GM18873 (cell line): Measurements from ENCODE around the gene SMAGP.
A peak's percentile ranks its signal among the peaks of the same experiment; 100 is the strongest.
"Not testable (repeated sequence)": the region's sequence is repeated elsewhere in the genome, so short reads cannot be mapped to it uniquely, and the experiment has no call there.

Experiments
- ATAC-seq: cut with Tn5 transposase; IDR thresholded peaks from one replicate; pipeline ENCODE4 v1.9.1; 2021; ENCODE audit warnings: mild to moderate bottlenecking, moderate library complexity, moderate number of reproducible peaks; ENCODE audit not compliant: unreplicated experiment, low FRiP score

The SMAGP gene

DNA sequence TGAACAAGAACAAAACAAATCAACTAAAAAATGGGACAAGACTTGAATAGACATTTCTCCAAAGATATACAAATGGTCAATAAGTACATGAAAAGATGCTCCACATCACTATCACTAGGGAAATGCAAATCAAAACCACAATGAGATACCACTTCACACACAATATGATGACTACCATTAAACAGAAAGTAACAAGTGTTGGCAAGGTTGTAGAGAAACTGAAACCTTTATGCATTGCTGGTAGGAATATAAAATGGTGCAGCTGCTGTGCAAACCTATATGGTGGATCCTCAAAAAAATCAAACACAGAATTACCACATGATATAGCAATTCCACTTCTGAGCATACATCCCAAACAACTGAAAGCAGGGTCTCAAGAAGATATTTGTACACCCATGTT lies 5.2 kb downstream of the SMAGP start:
- peak; percentile 51 for ATAC-seq

DNA sequence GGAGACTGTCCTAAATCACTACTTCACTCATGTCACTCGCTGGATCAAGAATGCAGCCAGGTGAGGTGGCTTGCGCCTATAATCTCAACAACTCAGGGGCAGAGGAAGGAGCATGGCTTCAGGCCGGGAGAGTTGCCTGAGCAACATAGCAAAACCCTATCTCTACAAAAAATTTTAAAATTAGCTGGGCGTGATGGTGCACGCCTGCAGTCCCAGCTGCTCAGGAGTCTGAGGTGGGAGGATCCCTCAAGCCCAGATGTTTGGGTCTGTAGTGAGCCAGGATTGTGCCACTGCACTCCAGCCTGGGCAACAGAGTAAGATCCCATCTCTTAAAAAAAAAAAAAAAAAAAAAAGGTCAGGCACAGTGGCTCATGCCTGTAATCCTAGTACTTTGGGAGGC lies 5.9 kb downstream of the SMAGP start:
- no peak for ATAC-seq

DNA sequence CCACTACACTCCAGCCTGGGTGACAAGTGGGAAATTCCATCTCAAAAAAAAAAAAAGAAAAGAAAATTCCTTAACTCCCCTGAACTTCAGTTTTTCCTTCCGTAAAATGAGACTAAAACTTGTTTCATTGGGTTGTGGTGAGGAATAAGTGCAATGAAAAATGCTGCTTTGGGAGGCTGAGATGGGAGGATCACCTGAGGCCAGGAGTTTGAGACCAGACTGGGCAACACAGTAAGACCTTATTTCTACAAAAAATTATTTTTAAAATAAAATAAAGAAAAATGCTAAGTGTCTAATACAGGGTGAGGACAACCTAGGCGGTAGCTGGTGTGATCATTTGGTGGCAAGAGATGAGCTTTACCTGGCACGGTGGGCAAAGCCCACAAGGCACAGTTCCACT lies 6.9 kb downstream of the SMAGP start:
- no peak for ATAC-seq

DNA sequence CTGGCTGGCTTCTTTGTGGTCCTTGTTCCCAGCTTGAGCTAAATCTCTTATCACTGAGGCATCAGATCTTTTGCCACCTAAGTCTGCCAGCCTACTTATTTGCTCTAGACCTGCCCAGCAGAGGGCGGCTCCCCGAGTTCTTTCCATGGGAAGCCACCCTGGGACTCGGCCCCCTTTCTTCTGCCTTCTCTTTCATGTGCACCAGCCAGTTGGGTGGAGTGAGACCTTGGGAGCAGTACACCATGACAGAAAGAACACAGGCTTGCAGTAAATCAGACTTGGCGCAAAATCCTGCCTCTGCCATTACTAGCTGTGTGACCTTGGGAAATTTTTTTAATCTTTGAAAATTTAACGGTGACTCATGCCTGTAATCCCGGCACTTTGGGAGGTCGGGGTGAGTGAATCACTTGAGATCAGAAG lies 7.4 kb downstream of the SMAGP start:
- no peak for ATAC-seq

DNA sequence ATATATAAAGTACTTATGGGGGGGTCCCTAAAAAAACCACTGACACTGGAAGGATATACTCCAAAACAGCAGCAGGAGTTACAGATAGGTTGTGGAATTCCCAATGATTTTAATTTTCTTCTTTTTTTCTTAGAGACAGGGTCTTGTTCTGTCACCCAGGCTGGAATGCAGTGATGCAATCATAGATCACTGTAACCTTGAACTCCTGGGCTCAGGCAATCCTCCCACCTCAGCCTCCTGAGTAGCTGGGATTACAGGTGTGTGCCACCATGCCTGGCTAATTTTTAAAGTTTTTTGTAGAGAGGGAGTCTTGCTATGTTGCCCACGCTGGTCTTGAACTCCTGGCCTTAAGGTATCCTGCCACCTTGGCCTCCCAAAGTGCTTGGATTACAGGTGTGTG lies 10.6 kb downstream of the SMAGP start:
- not testable (repeated sequence) for ATAC-seq

DNA sequence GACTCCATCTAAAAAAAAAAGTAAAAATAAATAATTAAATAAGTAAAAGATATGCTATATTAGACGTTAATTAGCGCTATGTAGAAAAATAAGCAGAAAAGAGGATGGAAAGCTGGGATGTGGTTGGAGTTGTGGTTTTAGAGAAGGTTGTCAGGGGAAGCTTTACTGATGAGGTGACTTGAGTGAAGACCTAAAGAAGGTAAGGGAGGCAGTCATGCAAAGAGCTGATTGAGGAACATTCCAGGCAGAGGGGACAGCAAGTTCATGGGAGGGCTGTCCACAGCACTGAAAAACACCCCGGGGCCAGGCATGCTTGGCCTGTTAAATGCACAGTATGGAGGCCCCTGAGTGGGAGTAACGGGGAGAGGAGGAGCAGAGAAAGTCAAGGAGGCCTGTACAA lies 15.7 kb downstream of the SMAGP start:
- no peak for ATAC-seq

DNA sequence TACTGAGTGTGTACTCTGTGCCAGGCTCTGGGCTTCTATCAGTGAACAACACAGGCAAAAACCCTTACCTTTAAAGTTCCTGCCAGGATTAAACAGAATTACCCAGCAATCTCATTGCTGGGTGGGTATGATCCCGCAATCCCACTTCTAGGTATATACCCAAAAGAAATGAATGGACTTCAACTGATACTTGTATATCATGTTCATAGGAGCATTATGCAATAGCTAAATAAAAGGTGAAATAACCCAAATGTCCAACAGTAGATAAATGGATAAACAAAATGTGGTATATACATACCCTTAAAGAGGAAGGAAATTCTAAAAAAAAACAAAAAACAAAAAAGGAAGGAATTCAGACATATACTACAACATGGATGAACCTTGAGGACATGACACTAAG lies 16.9 kb downstream of the SMAGP start:
- ATAC-seq = no peak

DNA sequence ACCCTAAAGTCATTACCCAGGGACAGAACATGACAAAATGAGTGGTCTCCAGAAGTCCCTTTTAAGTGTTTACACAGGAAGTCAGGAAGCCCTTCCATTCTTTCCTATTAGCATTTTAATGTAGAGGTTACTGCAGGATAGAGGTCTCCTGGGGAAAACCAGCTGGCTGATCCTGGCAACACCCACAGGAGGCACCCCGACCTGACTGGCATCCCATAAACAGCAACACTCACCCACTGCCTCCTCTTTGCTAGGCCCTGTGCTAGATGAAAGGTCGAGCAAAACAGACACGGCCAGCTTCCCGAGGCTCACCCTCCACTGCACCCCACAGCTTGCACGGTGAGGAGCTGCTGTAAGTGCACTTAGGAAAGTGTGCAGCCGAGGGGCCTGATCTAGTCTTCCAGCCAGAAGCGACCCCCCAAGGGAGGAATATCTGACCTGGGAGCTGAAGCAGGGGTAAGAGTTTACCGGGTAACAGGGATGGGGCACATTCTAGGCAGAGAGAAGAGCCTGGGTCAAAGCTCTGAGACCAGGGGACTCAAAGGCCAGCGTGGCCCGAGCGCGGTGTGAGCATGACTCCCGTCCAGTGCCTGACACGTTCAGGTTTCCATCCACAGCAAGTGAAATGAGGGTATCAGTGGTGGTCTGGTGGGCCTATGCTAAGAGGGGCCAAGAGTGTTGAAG lies 22.6 kb downstream of the SMAGP start:
- ATAC-seq = no peak

DNA sequence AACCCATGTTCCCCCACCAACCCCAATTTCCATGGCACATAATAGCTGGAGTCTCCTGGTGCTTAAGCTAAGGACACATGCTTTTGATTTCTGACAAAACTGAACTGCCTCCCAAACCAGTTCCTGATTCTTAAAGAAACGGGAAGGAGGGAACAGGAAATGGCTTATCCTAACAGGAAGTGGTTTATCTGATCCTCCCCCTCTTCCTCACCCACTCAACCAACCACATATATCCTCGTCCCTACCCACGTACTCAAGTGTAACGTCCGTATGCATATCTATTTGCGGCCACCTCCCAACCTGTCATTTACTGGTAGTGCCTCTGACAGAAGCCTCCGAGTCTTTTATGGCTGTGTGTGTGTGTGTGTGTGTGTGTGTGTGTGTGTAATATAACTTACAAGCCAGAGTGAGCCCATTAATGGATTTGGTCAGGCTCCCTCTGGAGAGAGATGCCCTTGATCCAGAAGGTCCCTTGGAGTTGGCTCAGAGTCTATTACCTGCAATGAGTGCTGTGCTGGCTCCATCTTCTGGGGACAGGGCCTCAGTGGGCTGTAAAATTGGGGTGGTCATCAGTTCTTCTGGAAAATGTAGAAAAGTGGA lies 23.9 kb downstream of the SMAGP start:
- ATAC-seq = no peak

DNA sequence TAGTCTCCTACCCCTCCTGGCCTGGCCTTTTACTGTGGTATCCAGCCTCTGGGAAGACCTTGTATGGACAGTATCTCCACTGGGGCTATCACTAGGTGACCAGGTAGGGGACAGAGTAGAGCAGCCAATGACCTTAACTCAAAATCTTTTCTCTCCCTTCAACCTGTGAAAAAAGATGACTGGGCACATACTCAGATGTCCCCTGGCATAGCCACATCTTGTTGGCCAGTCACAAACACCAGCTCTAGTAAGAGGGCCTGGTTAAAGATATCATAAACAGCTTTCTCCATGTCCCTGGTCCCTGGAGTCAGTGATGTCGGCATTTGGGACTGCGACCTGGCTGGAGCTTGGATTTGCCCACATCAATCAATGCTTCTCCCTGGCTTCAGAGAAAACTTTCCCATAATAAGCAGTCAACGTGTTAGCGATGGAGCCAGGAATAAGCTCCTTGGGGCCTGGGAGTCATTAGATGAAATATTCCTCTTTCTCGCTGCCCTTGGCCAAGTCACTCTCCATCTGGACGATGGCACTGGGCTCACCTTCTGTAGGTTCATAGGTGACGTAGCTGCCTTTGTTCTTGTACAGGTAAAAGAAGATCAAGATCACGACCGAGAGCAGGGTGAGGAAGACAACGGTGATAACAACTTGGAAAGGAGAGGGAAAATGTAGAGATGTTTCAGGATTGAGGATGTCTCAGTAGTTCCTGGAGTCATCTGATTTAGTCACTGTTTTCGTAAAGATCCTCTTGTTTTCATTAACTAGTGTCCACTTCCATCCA lies 24.6 kb downstream of the SMAGP start:
- no peak for ATAC-seq

DNA sequence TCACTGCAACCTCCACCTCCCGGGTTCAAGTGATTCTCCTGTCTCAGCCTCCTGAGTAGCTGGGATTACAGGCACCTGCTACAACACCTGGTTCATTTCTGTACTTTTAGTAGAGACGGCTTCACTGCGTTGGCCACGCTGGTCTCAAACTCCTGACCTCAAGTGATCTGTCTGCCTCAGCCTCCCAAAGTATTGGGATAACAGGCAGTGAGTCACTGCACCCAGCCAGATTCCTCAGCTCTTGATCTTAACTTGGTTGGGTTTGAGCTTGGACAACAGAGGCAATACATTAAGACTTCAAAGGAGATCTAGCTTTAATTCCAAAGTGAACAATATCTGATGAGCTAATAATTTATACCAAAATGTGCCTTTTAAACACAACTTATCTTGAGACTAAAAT lies 25.9 kb downstream of the SMAGP start:
- ATAC-seq = no peak

DNA sequence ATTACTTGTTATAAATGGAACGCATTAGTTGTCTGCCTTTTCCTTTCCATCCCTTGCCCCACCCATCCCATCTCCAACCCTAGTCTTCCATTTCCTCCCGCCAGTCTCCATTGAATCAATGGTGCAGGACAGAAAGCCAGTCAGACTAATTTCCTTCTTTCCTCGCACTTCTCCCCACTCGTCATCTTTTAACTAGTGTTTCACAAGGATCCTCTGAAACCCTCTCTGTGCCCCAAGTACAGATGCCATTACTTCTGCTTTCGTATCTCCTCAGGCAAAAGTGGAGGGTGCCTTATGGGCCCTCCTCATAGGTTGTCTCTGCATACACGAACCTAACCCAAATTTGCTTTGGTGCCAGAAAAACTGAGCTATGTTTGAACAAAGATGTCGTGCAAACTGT lies 27.3 kb downstream of the SMAGP start:
- no peak for ATAC-seq

DNA sequence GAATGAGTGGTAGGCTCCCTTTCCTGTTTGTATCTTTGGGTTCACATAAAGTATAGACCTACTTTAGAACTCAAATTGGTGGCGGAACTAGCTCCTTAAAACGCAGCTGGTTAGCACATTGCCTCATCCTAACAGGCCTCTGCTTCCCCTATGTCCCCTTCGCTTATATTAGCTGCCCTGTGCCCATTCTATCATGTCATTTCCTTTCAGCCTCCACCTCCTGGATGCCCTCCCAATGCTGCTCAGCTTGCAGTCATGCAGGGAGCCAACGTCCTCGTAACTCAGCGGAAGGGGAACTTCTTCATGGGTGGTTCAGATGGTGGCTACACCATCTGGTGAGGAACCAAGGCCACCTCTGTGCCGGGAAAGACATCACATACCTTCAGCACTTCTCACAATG lies 28.1 kb downstream of the SMAGP start:
- ATAC-seq = no peak

DNA sequence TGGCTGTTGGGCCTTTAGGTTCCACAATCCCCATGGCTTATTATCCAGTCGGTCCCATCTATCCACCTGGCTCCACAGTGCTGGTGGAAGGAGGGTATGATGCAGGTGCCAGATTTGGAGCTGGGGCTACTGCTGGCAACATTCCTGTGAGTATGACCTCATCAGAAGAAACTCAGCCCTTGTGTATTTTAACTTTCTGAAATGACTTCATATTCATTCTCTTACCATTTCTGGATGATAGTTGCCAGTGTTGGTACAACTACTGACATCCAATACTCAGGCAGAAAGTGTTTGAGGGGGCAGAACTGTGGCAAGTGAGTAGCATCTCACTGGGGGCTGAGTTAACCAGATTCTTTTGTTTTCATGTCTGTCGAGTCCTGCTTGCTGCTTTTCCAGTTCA lies 29.2 kb downstream of the SMAGP start:
- ATAC-seq = no peak

DNA sequence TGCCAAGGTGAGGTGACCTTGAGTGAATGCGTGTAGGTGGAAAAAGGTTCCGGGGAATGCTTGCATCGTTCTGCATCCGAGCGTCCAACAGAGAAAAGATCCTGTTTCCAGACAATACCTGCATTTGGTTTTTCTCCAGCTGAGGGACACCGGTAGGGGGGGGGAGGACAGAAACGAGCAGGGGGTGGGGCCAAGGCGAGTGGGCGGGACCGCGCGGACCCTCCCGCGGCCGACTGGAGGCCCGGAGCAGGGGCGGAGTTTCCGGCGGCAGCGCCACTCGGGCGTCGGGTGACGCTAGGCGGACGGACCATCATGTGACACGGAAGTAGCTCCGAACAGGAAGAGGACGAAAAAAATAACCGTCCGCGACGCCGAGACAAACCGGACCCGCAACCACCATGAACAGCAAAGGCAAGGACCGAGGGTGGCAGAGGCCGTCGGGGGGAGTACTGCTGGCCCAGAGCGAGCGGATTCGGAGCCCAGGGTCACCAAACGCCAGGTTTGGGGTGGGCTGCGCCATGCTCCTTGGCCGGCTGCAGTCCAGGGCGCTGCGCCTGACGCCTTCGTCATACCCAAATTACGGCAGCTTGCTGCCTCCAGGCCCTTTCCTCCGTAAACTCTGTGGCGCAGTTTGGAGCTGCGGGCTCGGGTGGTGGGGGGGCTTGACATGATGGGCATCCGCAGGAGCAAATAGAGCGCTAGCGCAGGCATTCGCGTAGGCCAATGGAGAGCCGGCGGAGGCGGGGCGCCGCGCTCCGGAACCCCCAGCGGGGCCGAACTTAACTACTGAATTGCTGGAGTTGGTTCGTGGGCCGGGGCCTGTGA lies 31.5 kb downstream of the SMAGP start, which contains the start of gene DAZAP2:
TSS of gene DAZAP2 (plus strand) at position 317 of the 825 bp plus-strand sequence. CDS start at position 399, 82 bp downstream.
- ATAC-seq = peak; percentile 74

DNA sequence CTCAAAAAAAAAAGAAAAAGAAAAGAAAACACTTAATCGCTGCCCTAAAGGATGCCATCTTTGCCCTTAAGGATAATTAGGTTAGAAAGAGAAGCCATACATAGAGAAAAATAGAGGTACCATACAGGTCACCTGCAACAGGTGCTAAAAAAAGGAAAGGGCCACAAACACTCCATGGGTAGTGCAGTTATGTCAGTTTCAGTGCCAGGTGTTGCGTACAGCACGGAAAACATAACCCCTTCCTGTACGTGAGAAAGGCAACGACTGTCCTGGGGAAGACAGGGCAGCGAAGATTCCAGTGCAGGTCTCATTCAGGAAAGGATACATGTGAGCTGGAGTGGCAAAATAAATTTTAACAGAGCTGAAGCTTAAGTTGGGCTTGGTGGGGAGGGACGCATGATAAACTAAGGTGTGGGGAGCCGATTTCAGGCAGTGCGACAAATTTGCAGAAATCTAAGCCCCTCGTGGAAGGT lies 32.1 kb downstream of the SMAGP start:
- no peak for ATAC-seq

DNA sequence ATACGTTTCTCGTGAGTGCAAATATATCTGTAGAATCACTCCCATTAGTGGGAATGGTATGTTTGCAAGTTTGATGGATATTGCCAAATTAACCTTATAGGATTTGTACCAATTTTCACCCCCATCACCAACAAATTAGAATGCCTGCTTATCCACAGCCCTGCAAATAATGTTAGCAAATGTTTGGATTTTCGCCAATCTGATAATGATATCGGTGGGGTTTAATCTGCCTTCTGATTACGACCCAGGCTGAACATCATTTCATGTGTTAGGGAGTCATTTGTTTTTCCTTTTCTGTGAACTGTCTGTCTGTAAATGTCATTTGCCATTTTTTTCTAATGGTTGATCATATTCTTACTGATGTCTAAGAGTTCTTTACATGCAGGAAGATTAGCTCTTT lies 35.7 kb downstream of the SMAGP start:
- no peak for ATAC-seq

DNA sequence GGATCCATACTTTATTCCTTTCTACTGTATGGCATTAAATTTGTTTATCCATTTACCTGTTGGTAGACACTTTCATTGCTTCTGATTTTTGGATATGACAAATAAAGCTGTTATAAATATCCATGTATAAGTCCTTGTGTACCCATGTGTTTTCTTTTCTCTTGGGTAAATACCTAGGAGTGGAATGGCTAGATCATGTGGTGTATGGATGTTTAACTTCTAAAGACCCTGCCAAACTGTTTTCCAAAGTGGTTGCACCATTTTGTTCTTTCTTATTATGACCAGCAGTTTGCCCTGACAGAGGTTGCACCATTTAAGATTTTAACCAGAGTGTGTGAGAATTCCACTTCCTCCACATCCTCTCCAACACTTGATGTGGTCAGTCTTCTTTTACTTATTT lies 37.6 kb downstream of the SMAGP start:
- ATAC-seq = no peak

DNA sequence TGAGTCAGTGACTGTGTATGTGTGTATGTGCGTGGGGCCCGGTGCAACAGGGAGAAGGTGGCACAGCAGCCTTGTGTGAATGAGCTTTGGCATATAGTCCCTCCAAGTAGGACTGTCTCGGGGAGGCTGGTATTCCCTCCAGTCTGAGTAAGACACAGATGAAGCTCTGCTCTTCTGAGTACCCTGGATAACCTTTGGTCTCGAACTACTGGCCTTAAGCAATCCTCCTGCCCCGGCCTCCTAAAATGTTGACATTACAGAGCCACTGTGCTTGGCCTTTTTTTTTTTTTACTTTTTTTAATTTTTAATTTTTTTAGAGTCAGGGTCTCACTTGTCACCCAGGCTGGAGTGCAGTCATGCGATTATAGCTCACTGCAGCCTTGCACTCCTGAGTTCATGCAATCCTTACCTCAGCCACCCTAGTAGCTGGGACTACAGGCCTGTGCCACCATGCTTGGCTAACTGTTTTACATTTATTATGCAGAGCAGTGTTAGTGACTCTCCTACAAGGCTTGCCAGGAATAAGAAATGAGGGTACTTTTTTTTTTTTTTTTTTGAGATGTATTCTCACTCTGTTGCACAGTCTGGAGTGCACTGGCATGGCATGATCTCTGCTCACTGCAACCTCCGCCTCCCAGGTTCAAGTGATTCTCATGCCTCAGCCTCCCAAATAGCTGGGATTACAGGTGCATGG lies 41.0 kb downstream of the SMAGP start:
- ATAC-seq = no peak

DNA sequence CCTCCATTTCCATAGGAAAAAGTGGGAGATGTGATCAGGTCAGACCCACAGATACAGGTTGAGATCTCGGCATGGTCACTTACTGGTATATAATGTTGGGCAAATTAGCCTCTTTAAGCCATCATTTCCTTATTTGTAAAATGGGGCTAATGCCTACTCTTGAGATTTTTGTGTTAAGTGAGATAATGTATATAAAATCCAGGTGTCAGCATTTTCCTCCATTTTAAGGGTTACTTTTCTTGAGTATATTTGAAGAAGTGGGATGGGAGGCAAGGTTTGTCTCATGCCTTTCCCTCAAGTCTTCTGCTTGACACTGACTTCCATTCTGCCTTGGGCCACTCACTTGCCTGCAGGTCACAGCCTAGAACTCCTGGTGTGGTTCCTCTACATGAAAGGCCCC lies 42.3 kb downstream of the SMAGP start:
- no peak for ATAC-seq
